Peyer's patch (tissue), 4 donors: ENCODE measurements around the gene LMO1. TPM values are rescaled to one million over a fixed set of nuclear protein-coding genes. Genes with fewer than 3 reads are reported as not detected.

ENCODE experiments used
- DNase-seq, 3 donors: peaks; one replicate each; pipeline ENCODE4 v3.0.0-alpha.2; 2017 to 2019
- H3K27ac ChIP-seq, 4 donors: fragments of 200-600 bp; sonication (generic); one replicate each; pipeline ENCODE4 v1.5.1; 2016 to 2019
- H3K27me3 ChIP-seq, 2 donors: fragments of 200-600 bp; sonication (generic); one replicate each; pipeline ENCODE4 v1.5.1; 2019
- H3K36me3 ChIP-seq, 3 donors: fragments of 200-600 bp; sonication (generic); one replicate each; pipeline ENCODE4 v1.5.1; 2016 to 2019
- H3K4me1 ChIP-seq, 4 donors: fragments of 200-600 bp; sonication (generic); one replicate each; pipeline ENCODE4 v1.5.1; 2016 to 2019
- H3K4me3 ChIP-seq, 4 donors: fragments of 200-600 bp; sonication (generic); 1 replicate in 3 of 4; 2 replicates in 1 of 4; pipeline ENCODE4 v1.5.1; 2016 to 2019; ENCODE audit warnings: mild to moderate bottlenecking in 1 of 4
- H3K9me3 ChIP-seq, 4 donors: fragments of 200-600 bp; sonication (generic); one replicate each; pipeline ENCODE4 v1.5.1; 2016 to 2019; ENCODE audit warnings: mild to moderate bottlenecking in 1 of 4
- POLR2A ChIP-seq, 2 donors: fragments of 450-650 bp; IDR thresholded peaks; one replicate each; pipeline ENCODE4 v1.5.1; 2017; ENCODE audit warnings: antibody characterized with exemption in 2 of 2, mild to moderate bottlenecking in 2 of 2, moderate library complexity in 2 of 2
- total RNA-seq, 4 donors: library from RNA; depleted of rRNA; stranded (reverse); fragments of >200 nt; gene quantifications; one replicate each; pipeline ENCODE4 v1.1.0, GENCODE V29; 2016
- TF ChIP-seq, protein P1 (sequence below), 6 experiments: fragments of 450-650 bp in 4 of 6; fragments of 200-600 bp in 2 of 6; sonication (generic) in 1 of 6; IDR thresholded peaks; one replicate each; pipeline ENCODE4 v1.5.1; 2017 to 2019; ENCODE audit warnings: antibody characterized with exemption in 6 of 6, mild to moderate bottlenecking in 3 of 6, moderate library complexity in 1 of 6

The LMO1 gene
- total RNA-seq, 4 donors from 2014 or later: not detected

DNA sequence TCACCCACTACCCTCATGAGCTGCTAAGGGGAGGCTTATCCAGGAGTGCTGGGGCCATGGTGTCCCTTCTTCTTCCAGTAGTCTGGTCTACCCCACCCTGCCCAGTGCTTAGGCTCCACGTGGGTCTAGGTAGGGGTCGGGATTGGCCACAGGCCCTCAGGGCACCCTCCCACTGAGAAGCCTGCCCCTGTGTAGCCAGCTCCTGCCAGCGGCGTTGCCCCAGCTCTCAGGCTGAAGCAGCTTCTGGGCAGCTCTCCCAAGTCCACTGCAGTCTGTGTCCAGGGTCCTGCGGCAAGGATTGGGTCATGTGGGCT, 70.8 kb downstream of the LMO1 start:
- TF ChIP-seq POLR2A (IDR thresholded peaks at IDR 0.05): no peak
- TF ChIP-seq, protein P1, sequence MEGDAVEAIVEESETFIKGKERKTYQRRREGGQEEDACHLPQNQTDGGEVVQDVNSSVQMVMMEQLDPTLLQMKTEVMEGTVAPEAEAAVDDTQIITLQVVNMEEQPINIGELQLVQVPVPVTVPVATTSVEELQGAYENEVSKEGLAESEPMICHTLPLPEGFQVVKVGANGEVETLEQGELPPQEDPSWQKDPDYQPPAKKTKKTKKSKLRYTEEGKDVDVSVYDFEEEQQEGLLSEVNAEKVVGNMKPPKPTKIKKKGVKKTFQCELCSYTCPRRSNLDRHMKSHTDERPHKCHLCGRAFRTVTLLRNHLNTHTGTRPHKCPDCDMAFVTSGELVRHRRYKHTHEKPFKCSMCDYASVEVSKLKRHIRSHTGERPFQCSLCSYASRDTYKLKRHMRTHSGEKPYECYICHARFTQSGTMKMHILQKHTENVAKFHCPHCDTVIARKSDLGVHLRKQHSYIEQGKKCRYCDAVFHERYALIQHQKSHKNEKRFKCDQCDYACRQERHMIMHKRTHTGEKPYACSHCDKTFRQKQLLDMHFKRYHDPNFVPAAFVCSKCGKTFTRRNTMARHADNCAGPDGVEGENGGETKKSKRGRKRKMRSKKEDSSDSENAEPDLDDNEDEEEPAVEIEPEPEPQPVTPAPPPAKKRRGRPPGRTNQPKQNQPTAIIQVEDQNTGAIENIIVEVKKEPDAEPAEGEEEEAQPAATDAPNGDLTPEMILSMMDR (IDR thresholded peaks at IDR 0.05): no peak
- Histone ChIP-seq H3K27me3 (no peaks in the 10 kb centered on the region), H3K27ac (no peak overlapping the region), H3K4me1 (no peaks in the 10 kb centered on the region), H3K9me3 (no peaks in the 10 kb centered on the region), H3K4me3 (no peak overlapping the region), H3K36me3 (no peaks in the 10 kb centered on the region)
- no peak for DNase-seq

DNA sequence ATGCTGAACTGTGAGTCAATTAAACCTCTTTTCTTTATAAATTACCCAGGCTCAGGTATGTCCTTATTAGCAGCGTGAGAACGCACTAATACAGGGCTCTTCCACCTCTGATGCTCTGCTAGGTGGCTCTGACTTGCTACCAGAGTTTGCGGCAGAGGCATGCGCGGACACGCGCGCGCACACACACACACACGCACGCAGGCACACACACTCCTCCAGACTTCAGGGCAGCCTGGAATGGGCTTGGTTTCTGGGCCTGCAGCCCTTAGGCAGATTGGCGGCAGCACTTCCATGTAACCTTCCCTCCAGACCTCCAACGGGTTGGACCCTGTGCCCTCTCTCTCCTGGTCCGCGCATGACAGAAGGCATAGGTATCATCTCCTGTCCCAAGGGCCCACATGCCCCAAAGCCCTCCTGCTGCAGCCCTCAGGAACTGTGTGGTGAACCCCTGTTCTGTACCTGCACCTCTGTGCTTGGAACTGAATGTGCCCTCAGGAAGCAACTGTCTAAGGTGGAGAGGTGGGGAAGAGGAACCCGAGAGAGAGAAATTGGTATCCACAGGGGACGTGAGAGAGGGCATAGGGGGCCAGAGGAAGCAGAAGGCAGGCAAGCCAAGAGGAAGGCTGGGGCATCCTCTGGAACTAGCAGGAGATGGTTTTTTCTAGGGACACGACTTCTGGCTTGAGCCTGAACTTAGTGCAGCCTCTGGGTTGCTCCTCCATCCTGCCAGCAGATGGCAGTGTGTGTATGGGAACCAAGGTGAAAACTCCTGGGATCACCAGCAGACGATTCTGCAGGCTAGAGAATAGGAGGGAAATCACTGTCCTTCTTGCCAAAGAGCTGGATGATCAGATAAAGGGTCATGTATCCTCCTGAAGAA, 71.4 kb downstream of the LMO1 start:
- DNase-seq: peak; percentile 53 to 82 (median 58)
- H3K4me3 ChIP-seq: no peak overlapping the region
- no peaks in the 10 kb centered on the region for H3K27me3 ChIP-seq
- TF ChIP-seq POLR2A (IDR thresholded peaks at IDR 0.05): no peak
- TF ChIP-seq, protein P1 (IDR thresholded peaks at IDR 0.05): peak; percentile 31 to 74 (median 64)
- H3K9me3 ChIP-seq: no peaks in the 10 kb centered on the region
- H3K4me1 ChIP-seq: no peaks in the 10 kb centered on the region
- H3K36me3 ChIP-seq: no peaks in the 10 kb centered on the region
- H3K27ac ChIP-seq: no peak overlapping the region

DNA sequence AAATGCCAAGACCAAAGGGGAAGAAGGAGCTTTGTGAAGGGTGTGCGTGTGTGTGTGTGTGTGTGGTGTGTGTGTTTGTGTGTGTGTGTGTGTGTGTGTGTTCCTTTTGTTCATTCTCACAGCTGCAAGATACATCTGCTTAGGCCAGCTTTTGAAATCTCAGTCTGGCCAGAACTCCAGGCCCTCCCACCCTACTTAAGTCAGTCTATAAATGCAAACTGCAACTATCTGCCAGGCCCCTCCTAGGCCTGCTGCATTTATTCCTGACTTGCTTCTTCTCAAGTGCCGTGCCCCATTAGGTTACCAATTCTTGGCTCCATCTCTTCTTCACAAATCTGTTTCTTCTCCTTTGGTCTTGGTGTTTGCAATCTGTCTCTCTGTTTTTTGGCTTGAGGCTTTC, 73.2 kb downstream of the LMO1 start:
- Histone ChIP-seq H3K27ac (no peak overlapping the region), H3K27me3 (no peaks in the 10 kb centered on the region), H3K4me3 (no peak overlapping the region), H3K4me1 (no peaks in the 10 kb centered on the region), H3K9me3 (no peaks in the 10 kb centered on the region), H3K36me3 (no peaks in the 10 kb centered on the region)
- no peak for DNase-seq
- no peak for TF ChIP-seq POLR2A (IDR thresholded peaks at IDR 0.05)
- TF ChIP-seq, protein P1 (IDR thresholded peaks at IDR 0.05): no peak

DNA sequence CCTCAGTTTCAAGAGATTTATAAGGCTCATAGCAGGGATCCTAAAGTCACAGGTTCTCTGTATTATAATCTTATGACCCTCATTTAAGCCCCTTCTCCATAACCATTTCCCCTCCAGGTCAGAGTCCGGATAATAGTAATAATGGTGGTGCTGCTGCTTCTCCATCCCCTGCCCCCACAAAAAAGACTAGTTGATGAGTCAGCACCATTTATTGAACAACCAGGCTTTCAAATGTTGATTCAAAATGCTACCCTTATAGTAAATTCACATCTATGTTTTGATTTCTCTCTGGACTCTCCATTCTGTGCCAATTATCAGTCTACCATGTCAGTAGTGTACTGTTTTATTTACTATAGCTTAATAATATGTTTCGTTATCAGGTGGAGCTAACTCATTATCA, 77.2 kb downstream of the LMO1 start:
- Histone ChIP-seq H3K27me3 (no peaks in the 10 kb centered on the region), H3K36me3 (no peaks in the 10 kb centered on the region), H3K9me3 (no peaks in the 10 kb centered on the region), H3K4me3 (no peak overlapping the region), H3K4me1 (no peaks in the 10 kb centered on the region), H3K27ac (no peak overlapping the region)
- TF ChIP-seq POLR2A (IDR thresholded peaks at IDR 0.05): no peak
- TF ChIP-seq, protein P1 (IDR thresholded peaks at IDR 0.05): no peak
- no peak for DNase-seq

DNA sequence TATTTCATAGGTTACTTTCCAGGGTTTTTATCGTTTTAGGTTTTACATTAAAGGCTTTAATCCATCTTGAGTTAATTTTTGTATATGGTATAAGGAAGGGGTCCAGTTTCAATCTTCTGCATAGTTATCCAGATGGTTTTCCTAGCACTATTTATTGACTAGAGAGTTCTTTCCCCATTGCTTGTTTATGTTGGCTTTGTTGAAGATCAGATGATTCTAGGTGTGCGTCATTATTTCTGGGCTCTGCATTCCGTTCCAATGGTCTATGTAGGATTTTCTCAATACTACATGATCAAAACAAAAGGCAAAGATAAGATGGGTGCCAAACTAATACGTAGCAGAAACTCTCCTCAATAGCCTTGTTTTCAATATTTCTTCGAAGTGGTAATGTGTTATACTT, 80.6 kb downstream of the LMO1 start:
- no peaks in the 10 kb centered on the region for H3K36me3 ChIP-seq
- H3K27me3 ChIP-seq: no peaks in the 10 kb centered on the region
- no peaks in the 10 kb centered on the region for H3K4me1 ChIP-seq
- TF ChIP-seq POLR2A (IDR thresholded peaks at IDR 0.05): no peak
- TF ChIP-seq, protein P1 (IDR thresholded peaks at IDR 0.05): no peak
- H3K4me3 ChIP-seq: no peak overlapping the region
- no peak overlapping the region for H3K27ac ChIP-seq
- no peaks in the 10 kb centered on the region for H3K9me3 ChIP-seq
- no peak for DNase-seq
